K562 (cell line): ENCODE measurements around the gene CDYL. TPM values are rescaled to one million over a fixed set of nuclear protein-coding genes. Genes with fewer than 3 reads are reported as not detected.

Experiments used
- CTCFL ChIP-seq: IDR thresholded peaks from 2 replicates; pipeline ENCODE4 v1.6.1; 2011; ENCODE audit warnings: borderline replicate concordance, low read depth, mild to moderate bottlenecking, moderate library complexity, low read length; ENCODE audit not compliant: insufficient read depth, poor library complexity, severe bottlenecking
- HDAC1 ChIP-seq, 2 experiments: fragments of 450-650 bp; IDR thresholded peaks; 2 replicates each; pipeline ENCODE4 v1.6.1; 2016 to 2017; ENCODE audit warnings: inconsistent platforms in 1 of 2, mild to moderate bottlenecking in 1 of 2, moderate library complexity in 1 of 2
- REST ChIP-seq, 2 experiments: fragments of 450-650 bp; formaldehyde crosslinking in 1 of 2; IDR thresholded peaks; 2 replicates each; pipeline versions ENCODE4 v1.4.0 to v1.6.1; 2014 to 2020; ENCODE audit warnings: mild to moderate bottlenecking in 2 of 2, borderline replicate concordance in 1 of 2, low read depth in 1 of 2
- ZBTB26 ChIP-seq: fragments of 450-650 bp; formaldehyde crosslinking; IDR thresholded peaks from 2 replicates; pipeline ENCODE4 v1.4.0; 2022; ENCODE audit warnings: missing genetic modification characterization
- polyA plus RNA-seq, 8 experiments: library from polyadenylated mRNA; depleted of rRNA in 4 of 8; stranded (reverse) in 5 of 8; unstranded in 3 of 8; fragments of >200 nt; fragmentation: Nextera tagmentation in 2 of 8; fragmentation: Illumina TruSeq in 1 of 8; extraction: Ambion mirVana in 2 of 8; extraction: Trizol in 1 of 8; gene quantifications; 2 replicates each; pipeline versions ENCODE4 v1.2.1 to v1.2.3, GENCODE V29; 2011 to 2014; ENCODE audit warnings: inconsistent platforms in 1 of 8, missing spikeins in 1 of 8
- total RNA-seq, 7 experiments: library from RNA; depleted of rRNA in 6 of 7; stranded (reverse); fragments of >200 nt in 6 of 7; fragmentation: Illumina TruSeq in 2 of 7; extraction: Trizol in 2 of 7; gene quantifications; 2 replicates each; pipeline versions ENCODE4 v1.2.1 to v1.2.3, GENCODE V29; 2011 to 2021; ENCODE audit warnings: low replicate concordance in 1 of 7

Gene CDYL
- total and polyA plus RNA-seq, 9 of the 15 experiments (the other 6 are each of a cell fraction or from before 2014, with no cell fraction given), result 8.1 to 45.8 (median 40.8) TPM

- TF ChIP-seq ZBTB26 (no peak), CTCFL (no peak), REST (IDR thresholded peaks at IDR 0.05; ENCODE audit: borderline replicate concordance) (peak; percentile 94), REST (CRISPR knock-in tag; IDR thresholded peaks at IDR 0.05; ENCODE audit: low read depth) (peak; percentile 57; the same call in 1 of the 2 replicates), HDAC1 (IDR thresholded peaks at IDR 0.05) (0 out of 4 replicates have a peak, but pooled peaks of 1 of the 2 experiments have one; percentile 30)
These were observed 77.1 kb downstream of the CDYL start (continued) for GRCh38 chr6:4853349-4853748.
